Astrocyte of the spinal cord (primary cell): ENCODE results near the gene ABCA4.

Experiments used
- DNase-seq: peaks from one replicate; pipeline ENCODE4 v3.0.0; 2011; ENCODE audit warnings: low read depth, low spot score
- H3K4me3 ChIP-seq: 2 replicates; pipeline ENCODE4 v1.5.1; 2011; ENCODE audit warnings: low read depth, mild to moderate bottlenecking, low read length, moderate library complexity
- in situ Hi-C: cut with HindIII; loops from 2 replicates; pipeline ENCODE4 v1.10.0; 2017; ENCODE audit warnings: low sequenced_read_pairs
- TF ChIP-seq, protein P1 (sequence below): IDR thresholded peaks from 2 replicates; pipeline ENCODE4 v1.5.1; 2012; ENCODE audit warnings: low read depth, mild to moderate bottlenecking, low read length, inconsistent platforms

ABCA4 gene

DNA sequence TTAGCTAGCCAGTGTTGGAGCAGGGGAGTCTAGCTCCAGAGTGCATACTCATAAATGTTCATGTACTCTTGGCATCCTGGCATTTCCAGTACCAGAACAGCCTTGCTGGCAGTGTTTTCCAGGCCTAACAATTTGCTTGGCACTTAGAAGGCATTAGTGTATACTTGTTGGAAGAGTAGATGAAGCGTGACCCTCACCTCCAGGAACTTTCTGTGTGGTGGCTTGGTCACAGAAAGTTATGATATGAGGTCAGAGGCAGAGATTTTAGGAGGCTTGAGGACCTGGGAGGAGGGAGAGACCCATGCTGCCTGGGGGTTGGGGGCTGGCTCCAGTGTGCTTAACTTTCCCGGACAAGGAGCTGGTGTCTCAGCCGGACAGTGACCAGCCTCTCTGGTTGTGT, 159.0 kb downstream of the ABCA4 start:
- H3K4me3 ChIP-seq: no peak overlapping the region
- TF ChIP-seq, protein P1, sequence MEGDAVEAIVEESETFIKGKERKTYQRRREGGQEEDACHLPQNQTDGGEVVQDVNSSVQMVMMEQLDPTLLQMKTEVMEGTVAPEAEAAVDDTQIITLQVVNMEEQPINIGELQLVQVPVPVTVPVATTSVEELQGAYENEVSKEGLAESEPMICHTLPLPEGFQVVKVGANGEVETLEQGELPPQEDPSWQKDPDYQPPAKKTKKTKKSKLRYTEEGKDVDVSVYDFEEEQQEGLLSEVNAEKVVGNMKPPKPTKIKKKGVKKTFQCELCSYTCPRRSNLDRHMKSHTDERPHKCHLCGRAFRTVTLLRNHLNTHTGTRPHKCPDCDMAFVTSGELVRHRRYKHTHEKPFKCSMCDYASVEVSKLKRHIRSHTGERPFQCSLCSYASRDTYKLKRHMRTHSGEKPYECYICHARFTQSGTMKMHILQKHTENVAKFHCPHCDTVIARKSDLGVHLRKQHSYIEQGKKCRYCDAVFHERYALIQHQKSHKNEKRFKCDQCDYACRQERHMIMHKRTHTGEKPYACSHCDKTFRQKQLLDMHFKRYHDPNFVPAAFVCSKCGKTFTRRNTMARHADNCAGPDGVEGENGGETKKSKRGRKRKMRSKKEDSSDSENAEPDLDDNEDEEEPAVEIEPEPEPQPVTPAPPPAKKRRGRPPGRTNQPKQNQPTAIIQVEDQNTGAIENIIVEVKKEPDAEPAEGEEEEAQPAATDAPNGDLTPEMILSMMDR: no peak
- no peak for DNase-seq
- in situ Hi-C loops: no loop called here

DNA sequence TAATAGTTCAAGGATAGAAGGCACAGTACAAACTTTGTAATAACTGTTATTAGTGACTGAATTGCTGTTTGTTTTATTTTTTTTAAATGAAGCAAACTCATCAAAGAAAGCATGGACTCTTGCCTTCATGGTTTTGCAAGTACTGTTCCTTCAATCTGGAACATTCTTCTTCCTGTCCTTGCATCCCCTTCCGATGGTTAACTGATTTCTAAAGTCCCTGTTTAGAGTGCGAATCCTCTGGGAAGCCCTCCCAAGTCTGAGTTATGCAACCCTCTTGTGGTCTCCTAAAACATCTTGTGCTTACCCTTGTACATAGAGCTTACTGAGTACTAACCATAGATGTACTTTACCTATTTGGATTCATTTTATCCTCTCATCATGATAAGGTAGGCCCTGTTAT, 159.5 kb downstream of the ABCA4 start:
- TF ChIP-seq, protein P1: no peak

DNA sequence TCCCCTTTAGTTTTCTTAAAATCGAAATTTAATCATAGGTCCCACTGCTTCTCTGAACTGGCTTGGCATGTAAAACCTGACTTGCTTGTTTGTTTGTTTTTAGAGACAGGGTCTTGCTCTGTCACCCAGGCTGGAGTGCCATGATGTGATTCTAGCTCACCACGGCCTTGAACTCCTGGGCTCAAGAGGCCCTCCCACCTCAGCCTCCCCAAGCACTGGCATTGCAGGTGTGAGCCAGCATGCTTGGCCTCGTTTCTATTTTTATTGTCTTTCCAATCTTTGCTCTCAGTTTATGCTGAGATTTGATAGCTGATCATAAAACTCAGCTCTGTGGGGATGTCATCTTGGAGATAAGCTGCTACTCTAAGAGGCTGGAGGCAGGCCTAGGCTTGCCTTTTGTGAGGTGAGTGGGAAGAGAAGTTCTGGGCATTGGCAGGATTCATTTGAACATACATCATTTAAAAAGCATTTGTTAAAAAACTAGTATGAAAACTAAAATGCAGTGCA, 160.3 kb downstream of the ABCA4 start:
- TF ChIP-seq, protein P1: no peak
- H3K4me3 ChIP-seq: no peak overlapping the region
- in situ Hi-C loops: no loop called here
- DNase-seq: no peak

More for the DNA sequence above, 159.5 kb downstream of the ABCA4 start:
- in situ Hi-C loops: no loop called here
- DNase-seq: no peak
- no peak overlapping the region for H3K4me3 ChIP-seq

DNA sequence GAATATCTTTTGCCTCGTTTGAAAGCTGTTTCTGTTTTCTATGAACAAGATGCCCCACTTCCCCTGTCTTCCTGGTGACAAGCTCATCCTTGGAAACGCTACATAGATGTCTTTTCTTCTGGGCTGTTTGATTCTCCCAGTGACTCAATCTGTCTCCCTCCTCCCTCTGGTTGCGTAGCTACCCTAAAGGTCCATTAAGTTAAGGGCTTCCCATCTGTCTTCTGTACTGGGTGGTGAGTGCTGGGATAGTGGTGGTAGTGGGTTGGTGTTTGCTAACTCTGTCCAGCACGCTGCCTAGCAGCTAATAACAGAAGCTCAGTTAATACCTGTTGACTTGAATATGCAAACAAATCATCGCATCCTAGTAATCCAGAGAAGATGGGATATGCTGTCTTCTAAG, 161.5 kb downstream of the ABCA4 start:
- in situ Hi-C loops: no loop called here
- TF ChIP-seq, protein P1: no peak
- no peak for DNase-seq
- H3K4me3 ChIP-seq: no peak overlapping the region

DNA sequence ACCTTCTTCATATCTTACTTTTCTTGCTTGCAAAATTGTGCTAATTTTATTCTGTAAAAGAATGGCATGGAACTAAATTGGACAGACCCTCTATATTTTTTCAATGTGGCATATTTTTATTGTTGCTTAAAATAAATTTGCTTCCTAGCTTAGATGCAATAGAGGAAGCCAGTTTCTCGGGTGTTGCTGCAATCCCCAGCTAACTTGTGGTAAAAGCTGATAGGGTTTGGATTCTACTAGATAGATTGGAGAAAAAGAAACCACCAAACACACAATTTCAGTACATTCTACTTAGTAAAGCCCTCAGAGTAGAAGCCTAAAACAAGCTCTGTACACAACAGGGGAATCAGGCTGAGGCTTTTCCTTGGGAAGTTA, 162.2 kb downstream of the ABCA4 start:
- TF ChIP-seq, protein P1: no peak
- in situ Hi-C loops: no loop called here
- no peak for DNase-seq
- H3K4me3 ChIP-seq: no peak overlapping the region

DNA sequence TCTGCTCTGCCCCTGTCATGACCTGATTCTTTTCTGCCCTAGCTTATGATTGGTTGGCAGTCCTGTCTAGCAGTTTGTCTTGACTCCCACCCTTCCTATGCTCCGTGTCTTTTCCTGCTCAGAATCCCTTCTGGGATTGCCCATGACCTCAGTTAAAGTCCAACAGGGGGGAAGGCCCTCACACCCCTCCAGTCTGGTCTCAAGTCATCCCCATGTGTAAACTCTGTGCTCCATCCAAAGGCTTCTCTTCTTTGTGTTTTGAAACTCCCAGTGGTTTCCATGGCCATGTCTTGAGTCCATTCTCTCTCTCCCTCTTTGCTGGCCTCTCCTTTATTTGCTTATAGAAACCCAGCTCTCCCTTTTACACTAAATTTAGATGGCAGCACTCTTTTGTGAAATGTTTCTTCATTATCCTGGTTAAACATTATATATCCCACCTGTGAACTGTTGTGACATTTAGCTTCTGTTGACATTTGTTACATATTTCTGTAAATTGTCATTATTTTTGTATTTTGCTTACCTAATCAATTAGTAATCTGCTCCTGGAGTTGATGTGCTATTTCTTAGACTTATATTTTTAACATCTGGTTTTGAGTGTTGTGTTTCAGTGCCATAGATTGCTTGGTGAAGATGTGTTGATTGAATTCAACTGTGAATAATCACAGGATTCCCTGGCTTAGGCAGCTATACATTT, 162.8 kb downstream of the ABCA4 start:
- TF ChIP-seq, protein P1: no peak
- in situ Hi-C loops: no loop called here
- no peak for DNase-seq
- no peak overlapping the region for H3K4me3 ChIP-seq
